GM12878 (cell line): ENCODE results near the gene GIMAP4. TPM values are rescaled to one million over a fixed set of nuclear protein-coding genes. Genes with fewer than 3 reads are reported as not detected.

ENCODE experiments used
- ATAC-seq: fragments of 200-7000 bp; cut with Tn5 transposase; 3 replicates; pipeline ENCODE4 v1.9.1; 2020; ENCODE audit warnings: mild to moderate bottlenecking, moderate library complexity
- BruUV-seq: library from RNA; stranded (reverse); fragments of 400-500 nt; replicated peaks from 2 replicates; lab custom pipeline; 2021; lab: Mats Ljungman, UMichigan
- CTCF ChIA-PET: fragments of 300-600 bp; sonication (Branson Sonifier 250); formaldehyde crosslinking; extraction: SDS; loops from one replicate; lab custom pipeline; 2021; ENCODE audit warnings: inconsistent platforms; lab: Yijun Ruan, JAX
- POLR2A ChIA-PET: fragments of 350-600 bp; formaldehyde crosslinking; extraction: SDS; loops from one replicate; lab custom pipeline; 2021; ENCODE audit warnings: inconsistent platforms; lab: Charles Lee
- RAD21 ChIA-PET: fragments of 300-600 bp; sonication (Branson Sonifier 250); formaldehyde crosslinking; loops from one replicate; lab custom pipeline; 2023; ENCODE audit warnings: antibody characterized with exemption; ENCODE audit not compliant: unreplicated experiment; lab: Charles Lee
- SMC1A ChIA-PET: fragments of 300-600 bp; sonication (Branson Sonifier 250); formaldehyde crosslinking; loops from one replicate; lab custom pipeline; 2023; ENCODE audit not compliant: unreplicated experiment, uncharacterized antibody; lab: Charles Lee
- DNase-seq: peaks from one replicate; pipeline ENCODE4 v3.0.0-alpha.2; 2011; ENCODE audit warnings: low read depth, low spot score
- FAIRE-seq: peaks from 3 replicates; lab custom pipeline; 2011; peaks lifted over from hg19 to GRCh38; lab: Jason Lieb, UNC
- H2AFZ ChIP-seq: 2 replicates; pipeline ENCODE4 v1.6.0; 2011; ENCODE audit warnings: low read depth, low read length, control low read depth; ENCODE audit not compliant: control insufficient read depth
- H3K27ac ChIP-seq: 2 replicates; pipeline ENCODE4 v1.5.1; 2011; ENCODE audit warnings: control low read depth; ENCODE audit not compliant: control insufficient read depth, insufficient read depth
- H3K27me3 ChIP-seq, 2 experiments: replicated peaks in 1 of 2; 2 replicates each; pipeline versions ENCODE4 v1.6.0 to v1.6.1; 2011; ENCODE audit warnings: low read length in 1 of 2; ENCODE audit not compliant: control insufficient read depth in 2 of 2, insufficient read depth in 2 of 2
- H3K36me3 ChIP-seq, 2 experiments: 2 replicates each; pipeline ENCODE4 v1.5.1; 2011; ENCODE audit warnings: low read length in 1 of 2; ENCODE audit not compliant: control insufficient read depth in 2 of 2, insufficient read depth in 2 of 2
- H3K4me1 ChIP-seq: 2 replicates; pipeline ENCODE4 v1.6.1; 2011; ENCODE audit warnings: mild to moderate bottlenecking, low read length, moderate library complexity, mixed read lengths; ENCODE audit not compliant: control insufficient read depth, insufficient read depth
- H3K4me2 ChIP-seq: 2 replicates; pipeline ENCODE4 v1.6.0; 2011; ENCODE audit warnings: control low read depth; ENCODE audit not compliant: control insufficient read depth, insufficient read depth
- H3K4me3 ChIP-seq: fragments of 200-600 bp; sonication (generic); 2 replicates; pipeline ENCODE4 v1.5.1; 2016
- H3K79me2 ChIP-seq: 2 replicates; pipeline ENCODE4 v1.6.0; 2011; ENCODE audit warnings: low read length; ENCODE audit not compliant: control insufficient read depth, insufficient read depth
- H3K9ac ChIP-seq: 2 replicates; pipeline ENCODE4 v1.8.0; 2011; ENCODE audit warnings: low read length, control low read depth, mixed read lengths; ENCODE audit not compliant: control insufficient read depth, insufficient read depth
- H3K9me3 ChIP-seq: replicated peaks from 3 replicates; pipeline ENCODE4 v1.5.1; 2011; ENCODE audit warnings: mild to moderate bottlenecking, low read length; ENCODE audit not compliant: control insufficient read depth, insufficient read depth
- H4K20me1 ChIP-seq: 2 replicates; pipeline ENCODE4 v1.6.0; 2011; ENCODE audit not compliant: control insufficient read depth, insufficient read depth
- BHLHE40 ChIP-seq, 2 experiments: fragments of 450-650 bp in 1 of 2; IDR thresholded peaks; 2 replicates each; pipeline ENCODE4 v1.6.1; 2011 to 2017; ENCODE audit warnings: low read depth in 2 of 2, borderline replicate concordance in 1 of 2, improper control_type of control experiment in 1 of 2, low read length in 1 of 2, mild to moderate bottlenecking in 1 of 2
- DPF2 ChIP-seq: fragments of 450-650 bp; IDR thresholded peaks from 2 replicates; pipeline ENCODE4 v1.6.1; 2017; ENCODE audit warnings: mild to moderate bottlenecking
- GABPA ChIP-seq: IDR thresholded peaks from 2 replicates; pipeline ENCODE4 v1.6.1; 2014; ENCODE audit warnings: antibody characterized with exemption, low read depth, mild to moderate bottlenecking, inconsistent platforms
- GATAD2B ChIP-seq: fragments of 450-650 bp; conservative IDR thresholded peaks from 2 replicates; pipeline ENCODE4 v1.6.1; 2017; ENCODE audit warnings: low read depth, mild to moderate bottlenecking, moderate library complexity
- JUND ChIP-seq: IDR thresholded peaks from 2 replicates; pipeline ENCODE4 v1.6.1; 2012; ENCODE audit warnings: low read depth, mild to moderate bottlenecking, low read length, improper control_type of control experiment, moderate library complexity
- KLF5 ChIP-seq: fragments of 450-650 bp; IDR thresholded peaks from 2 replicates; pipeline ENCODE4 v1.6.1; 2014; ENCODE audit warnings: mild to moderate bottlenecking; ENCODE audit not compliant: partially characterized antibody
- NFYA ChIP-seq: IDR thresholded peaks from 2 replicates; pipeline ENCODE4 v1.6.1; 2011; ENCODE audit warnings: low read depth, mild to moderate bottlenecking, low read length, improper control_type of control experiment, borderline replicate concordance
- RCOR1 ChIP-seq: conservative IDR thresholded peaks from 2 replicates; pipeline ENCODE4 v1.6.1; 2012; ENCODE audit warnings: low read depth, low read length, improper control_type of control experiment
- STAT3 ChIP-seq: IDR thresholded peaks from 2 replicates; pipeline ENCODE4 v1.6.1; 2011; ENCODE audit warnings: low read depth, low read length, improper control_type of control experiment
- WGBS: methylation state at CpG from one replicate; pipeline ENCODE4 v1.1.6; 2016; ENCODE audit warnings: low lambda C conversion rate; ENCODE audit not compliant: insufficient replicate concordance, insufficient coverage; ENCODE audit errors: missing lambda C conversion rate; 5-methylcytosine and 5-hydroxymethylcytosine counted together
- in situ Hi-C: fragments of 300-500 bp; cut with MboI; formaldehyde crosslinking; loops from 9 replicates; pipeline ENCODE4 v1.14.3; 2018; ENCODE audit warnings: mixed read lengths
- intact Hi-C: fragments of 100-400 bp; cut with micrococcal nuclease; formaldehyde crosslinking; loops from one replicate; pipeline ENCODE4 v1.14.2; 2022; ENCODE audit not compliant: unreplicated experiment
- polyA plus RNA-seq, 11 experiments: library from polyadenylated mRNA; depleted of rRNA in 4 of 11; unstranded in 6 of 11; stranded (reverse) in 5 of 11; fragments of >200 nt; fragmentation: Nextera tagmentation in 4 of 11; fragmentation: Illumina TruSeq in 1 of 11; extraction: Ambion mirVana in 4 of 11; extraction: Trizol in 1 of 11; gene quantifications; 1 replicate in 1 of 11; 2 replicates in 10 of 11; pipeline versions ENCODE4 v1.2.1 to v1.2.3, GENCODE V29; 2011 to 2016; ENCODE audit warnings: inconsistent platforms in 2 of 11, missing spikeins in 2 of 11, low read depth in 1 of 11
- total RNA-seq, 4 experiments: library from RNA; depleted of rRNA in 3 of 4; stranded (reverse); fragments of >200 nt in 3 of 4; fragmentation: Illumina TruSeq in 1 of 4; extraction: Trizol in 1 of 4; gene quantifications; 2 replicates each; pipeline versions ENCODE4 v1.2.1 to v1.2.3, GENCODE V29; 2013 to 2021
- TF ChIP-seq, protein P1 (sequence below): fragments of 450-650 bp; IDR thresholded peaks from 2 replicates; pipeline ENCODE4 v1.6.1; 2016; ENCODE audit warnings: mild to moderate bottlenecking
- TF ChIP-seq, protein P2 (sequence below): fragments of 450-650 bp; IDR thresholded peaks from 2 replicates; pipeline ENCODE4 v1.6.1; 2016; ENCODE audit warnings: mild to moderate bottlenecking, moderate library complexity, borderline replicate concordance

GIMAP4 gene
- total and polyA plus RNA-seq, 10 of the 15 experiments (the other 5 are each of a cell fraction or from before 2014, with no cell fraction given) = 0.06 to 1.5 (median 0.32) TPM; not detected in 1

DNA sequence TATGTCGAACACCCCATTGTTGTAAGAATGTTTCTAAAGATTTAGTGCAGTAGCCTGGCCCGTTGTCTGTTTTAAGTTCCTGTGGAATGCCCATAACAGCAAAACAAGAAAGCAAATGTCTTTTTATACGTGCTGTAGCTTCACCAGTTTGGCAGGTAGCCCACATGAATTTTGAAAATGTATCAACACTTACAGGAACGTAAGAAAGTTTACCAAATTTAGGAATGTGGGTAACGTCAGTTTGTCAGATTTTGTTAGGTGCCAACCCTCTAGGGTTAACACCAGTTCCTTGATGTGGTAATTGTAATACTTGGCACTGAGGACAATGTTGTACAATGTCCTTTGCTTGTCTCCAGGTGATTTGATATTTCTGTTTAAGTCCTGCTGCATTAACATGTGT, 3.2 kb upstream of the GIMAP4 start (continued):
- TF ChIP-seq KLF5 = no peak
- TF ChIP-seq RCOR1 = no peak
- TF ChIP-seq GABPA = no peak

DNA sequence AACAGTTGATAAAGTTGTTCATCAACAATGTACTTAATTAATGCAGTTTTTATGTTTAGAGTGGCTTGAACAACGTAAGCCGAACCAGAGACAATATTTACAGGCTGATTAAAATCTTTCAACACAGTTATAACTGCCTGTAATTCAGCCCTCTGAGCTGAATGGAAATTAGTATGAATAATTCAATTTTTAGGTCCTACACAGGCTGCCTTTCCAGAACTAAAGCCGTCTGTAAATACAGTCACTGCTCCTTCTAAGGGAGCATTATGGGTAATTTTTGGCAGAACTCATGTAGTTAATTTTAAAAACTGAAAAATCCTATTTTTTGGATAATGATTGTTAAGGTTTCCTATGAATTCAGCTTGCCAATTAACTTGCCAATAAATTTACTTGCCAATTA, 2.6 kb upstream of the GIMAP4 start:
- 95% methylated on average over 3 of the region's 3 CpGs for WGBS
- FAIRE-seq (no peak), DNase-seq (no peak), ATAC-seq (no peak)
- Histone ChIP-seq H4K20me1 (no peaks in the 10 kb centered on the region), H3K79me2 (no peaks in the 10 kb centered on the region; the same call in 1 of the 2 replicates), H3K4me2 (no peak overlapping the region), H3K9me3 (peaks cover 9% of the 10 kb centered on the region), H3K4me3 (no peak overlapping the region), H3K9ac (no peak overlapping the region), H3K4me1 (no peaks in the 10 kb centered on the region), H3K27ac (no peak overlapping the region), H3K27me3 (no peaks in the 10 kb centered on the region), H2AFZ (no peak overlapping the region), H3K36me3 (no peaks in the 10 kb centered on the region)
- BruUV-seq = no TSS peak
- ChIA-PET CTCF (no interaction called here), RAD21 (no interaction called here), SMC1A (no interaction called here), POLR2A (no interaction called here)
- intact Hi-C loops (no loop called here), in situ Hi-C loops (no loop called here)
- TF ChIP-seq, protein P1, sequence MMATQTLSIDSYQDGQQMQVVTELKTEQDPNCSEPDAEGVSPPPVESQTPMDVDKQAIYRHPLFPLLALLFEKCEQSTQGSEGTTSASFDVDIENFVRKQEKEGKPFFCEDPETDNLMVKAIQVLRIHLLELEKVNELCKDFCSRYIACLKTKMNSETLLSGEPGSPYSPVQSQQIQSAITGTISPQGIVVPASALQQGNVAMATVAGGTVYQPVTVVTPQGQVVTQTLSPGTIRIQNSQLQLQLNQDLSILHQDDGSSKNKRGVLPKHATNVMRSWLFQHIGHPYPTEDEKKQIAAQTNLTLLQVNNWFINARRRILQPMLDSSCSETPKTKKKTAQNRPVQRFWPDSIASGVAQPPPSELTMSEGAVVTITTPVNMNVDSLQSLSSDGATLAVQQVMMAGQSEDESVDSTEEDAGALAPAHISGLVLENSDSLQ = no peak
- TF ChIP-seq BHLHE40 (IDR thresholded peaks at IDR 0.05; ENCODE audit: borderline replicate concordance in 1 of 2, low read depth in 2 of 2, low read length in 1 of 2) = no peak
- TF ChIP-seq JUND = no peak
- TF ChIP-seq STAT3 = no peak
- TF ChIP-seq, protein P2, sequence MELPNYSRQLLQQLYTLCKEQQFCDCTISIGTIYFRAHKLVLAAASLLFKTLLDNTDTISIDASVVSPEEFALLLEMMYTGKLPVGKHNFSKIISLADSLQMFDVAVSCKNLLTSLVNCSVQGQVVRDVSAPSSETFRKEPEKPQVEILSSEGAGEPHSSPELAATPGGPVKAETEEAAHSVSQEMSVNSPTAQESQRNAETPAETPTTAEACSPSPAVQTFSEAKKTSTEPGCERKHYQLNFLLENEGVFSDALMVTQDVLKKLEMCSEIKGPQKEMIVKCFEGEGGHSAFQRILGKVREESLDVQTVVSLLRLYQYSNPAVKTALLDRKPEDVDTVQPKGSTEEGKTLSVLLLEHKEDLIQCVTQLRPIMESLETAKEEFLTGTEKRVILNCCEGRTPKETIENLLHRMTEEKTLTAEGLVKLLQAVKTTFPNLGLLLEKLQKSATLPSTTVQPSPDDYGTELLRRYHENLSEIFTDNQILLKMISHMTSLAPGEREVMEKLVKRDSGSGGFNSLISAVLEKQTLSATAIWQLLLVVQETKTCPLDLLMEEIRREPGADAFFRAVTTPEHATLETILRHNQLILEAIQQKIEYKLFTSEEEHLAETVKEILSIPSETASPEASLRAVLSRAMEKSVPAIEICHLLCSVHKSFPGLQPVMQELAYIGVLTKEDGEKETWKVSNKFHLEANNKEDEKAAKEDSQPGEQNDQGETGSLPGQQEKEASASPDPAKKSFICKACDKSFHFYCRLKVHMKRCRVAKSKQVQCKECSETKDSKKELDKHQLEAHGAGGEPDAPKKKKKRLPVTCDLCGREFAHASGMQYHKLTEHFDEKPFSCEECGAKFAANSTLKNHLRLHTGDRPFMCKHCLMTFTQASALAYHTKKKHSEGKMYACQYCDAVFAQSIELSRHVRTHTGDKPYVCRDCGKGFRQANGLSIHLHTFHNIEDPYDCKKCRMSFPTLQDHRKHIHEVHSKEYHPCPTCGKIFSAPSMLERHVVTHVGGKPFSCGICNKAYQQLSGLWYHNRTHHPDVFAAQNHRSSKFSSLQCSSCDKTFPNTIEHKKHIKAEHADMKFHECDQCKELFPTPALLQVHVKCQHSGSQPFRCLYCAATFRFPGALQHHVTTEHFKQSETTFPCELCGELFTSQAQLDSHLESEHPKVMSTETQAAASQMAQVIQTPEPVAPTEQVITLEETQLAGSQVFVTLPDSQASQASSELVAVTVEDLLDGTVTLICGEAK = no peak
- no peak for TF ChIP-seq GATAD2B
- no peak for TF ChIP-seq DPF2
- TF ChIP-seq NFYA = no peak
